Neural progenitor cell (in vitro differentiated cells): ENCODE results near the gene DCAF5.

ENCODE experiments used
- EZH2 ChIP-seq: fragments of 200-600 bp; sonication (generic); IDR thresholded peaks from 2 replicates; pipeline ENCODE4 v1.6.1; 2017; ENCODE audit warnings: antibody characterized with exemption, mild to moderate bottlenecking, moderate library complexity
- EZH2phosphoT487 ChIP-seq: fragments of 200-600 bp; sonication (generic); IDR thresholded peaks from 2 replicates; pipeline ENCODE4 v1.6.1; 2017; ENCODE audit warnings: antibody characterized with exemption
- TF ChIP-seq, protein P1 (sequence below): fragments of 200-600 bp; sonication (generic); IDR thresholded peaks from 2 replicates; pipeline ENCODE4 v1.5.1; 2017; ENCODE audit warnings: antibody characterized with exemption, mild to moderate bottlenecking

DNA sequence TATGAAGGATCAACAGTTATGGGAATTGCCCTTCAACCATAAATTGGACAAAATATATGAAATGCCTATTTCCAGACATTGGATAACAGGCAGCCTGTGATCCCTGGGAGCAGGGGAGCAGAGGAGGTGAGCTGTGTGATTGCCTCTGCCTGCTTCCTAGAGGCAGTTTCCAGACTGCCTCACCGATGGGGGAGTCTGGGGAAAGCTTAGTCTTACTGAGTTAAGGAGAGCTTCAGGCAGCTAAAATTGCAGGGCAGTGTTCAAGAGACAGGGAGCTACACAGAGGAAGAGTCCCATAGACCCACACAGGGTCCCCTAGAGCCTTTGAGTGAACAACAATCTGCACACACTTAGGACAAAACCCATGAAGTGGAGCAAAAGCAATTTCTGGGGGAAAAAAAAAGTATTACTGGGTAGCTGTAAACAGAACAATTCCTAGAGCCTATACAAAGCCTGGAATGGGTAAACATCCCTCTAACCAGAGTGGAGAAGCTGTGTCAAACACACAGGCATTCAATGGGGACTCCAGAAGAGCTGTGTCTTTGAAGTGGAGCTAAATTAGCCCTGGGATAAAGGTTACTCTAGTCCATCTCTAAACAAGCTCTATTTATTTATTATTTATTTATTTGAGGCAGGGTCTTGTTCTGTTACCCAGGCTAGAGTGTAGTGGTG, 125.5 kb downstream of the DCAF5 start:
- TF ChIP-seq, protein P1, sequence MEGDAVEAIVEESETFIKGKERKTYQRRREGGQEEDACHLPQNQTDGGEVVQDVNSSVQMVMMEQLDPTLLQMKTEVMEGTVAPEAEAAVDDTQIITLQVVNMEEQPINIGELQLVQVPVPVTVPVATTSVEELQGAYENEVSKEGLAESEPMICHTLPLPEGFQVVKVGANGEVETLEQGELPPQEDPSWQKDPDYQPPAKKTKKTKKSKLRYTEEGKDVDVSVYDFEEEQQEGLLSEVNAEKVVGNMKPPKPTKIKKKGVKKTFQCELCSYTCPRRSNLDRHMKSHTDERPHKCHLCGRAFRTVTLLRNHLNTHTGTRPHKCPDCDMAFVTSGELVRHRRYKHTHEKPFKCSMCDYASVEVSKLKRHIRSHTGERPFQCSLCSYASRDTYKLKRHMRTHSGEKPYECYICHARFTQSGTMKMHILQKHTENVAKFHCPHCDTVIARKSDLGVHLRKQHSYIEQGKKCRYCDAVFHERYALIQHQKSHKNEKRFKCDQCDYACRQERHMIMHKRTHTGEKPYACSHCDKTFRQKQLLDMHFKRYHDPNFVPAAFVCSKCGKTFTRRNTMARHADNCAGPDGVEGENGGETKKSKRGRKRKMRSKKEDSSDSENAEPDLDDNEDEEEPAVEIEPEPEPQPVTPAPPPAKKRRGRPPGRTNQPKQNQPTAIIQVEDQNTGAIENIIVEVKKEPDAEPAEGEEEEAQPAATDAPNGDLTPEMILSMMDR, result no peak
- no peak for TF ChIP-seq EZH2phosphoT487
- no peak for TF ChIP-seq EZH2
